ENCODE results near the gene ALDH2.

DNA sequence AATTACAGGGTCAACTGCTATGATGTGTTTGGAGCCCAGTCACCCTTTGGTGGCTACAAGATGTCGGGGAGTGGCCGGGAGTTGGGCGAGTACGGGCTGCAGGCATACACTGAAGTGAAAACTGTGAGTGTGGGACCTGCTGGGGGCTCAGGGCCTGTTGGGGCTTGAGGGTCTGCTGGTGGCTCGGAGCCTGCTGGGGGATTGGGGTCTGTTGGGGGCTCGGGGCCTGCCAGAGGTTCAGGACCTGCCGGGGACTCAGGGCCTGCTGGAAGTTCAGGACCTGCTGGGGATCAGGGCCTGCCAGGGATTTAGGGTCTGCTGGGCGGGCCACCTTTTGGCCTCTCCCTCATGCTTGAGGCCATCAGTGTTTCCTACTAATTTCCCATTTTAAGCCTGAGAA is 37.1 kb downstream of the ALDH2 start:
- TF ChIP-seq, protein P1, sequence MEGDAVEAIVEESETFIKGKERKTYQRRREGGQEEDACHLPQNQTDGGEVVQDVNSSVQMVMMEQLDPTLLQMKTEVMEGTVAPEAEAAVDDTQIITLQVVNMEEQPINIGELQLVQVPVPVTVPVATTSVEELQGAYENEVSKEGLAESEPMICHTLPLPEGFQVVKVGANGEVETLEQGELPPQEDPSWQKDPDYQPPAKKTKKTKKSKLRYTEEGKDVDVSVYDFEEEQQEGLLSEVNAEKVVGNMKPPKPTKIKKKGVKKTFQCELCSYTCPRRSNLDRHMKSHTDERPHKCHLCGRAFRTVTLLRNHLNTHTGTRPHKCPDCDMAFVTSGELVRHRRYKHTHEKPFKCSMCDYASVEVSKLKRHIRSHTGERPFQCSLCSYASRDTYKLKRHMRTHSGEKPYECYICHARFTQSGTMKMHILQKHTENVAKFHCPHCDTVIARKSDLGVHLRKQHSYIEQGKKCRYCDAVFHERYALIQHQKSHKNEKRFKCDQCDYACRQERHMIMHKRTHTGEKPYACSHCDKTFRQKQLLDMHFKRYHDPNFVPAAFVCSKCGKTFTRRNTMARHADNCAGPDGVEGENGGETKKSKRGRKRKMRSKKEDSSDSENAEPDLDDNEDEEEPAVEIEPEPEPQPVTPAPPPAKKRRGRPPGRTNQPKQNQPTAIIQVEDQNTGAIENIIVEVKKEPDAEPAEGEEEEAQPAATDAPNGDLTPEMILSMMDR (IDR thresholded peaks at IDR 0.05 in 2 of 3, conservative IDR thresholded peaks at IDR 0.05 in 1 of 3; ENCODE audit: control insufficient read depth in 2 of 3, extremely low read depth in 1 of 3, insufficient read depth in 1 of 3, low read depth in 3 of 3, low read length in 3 of 3) = no peak
- TF ChIP-seq CREM (IDR thresholded peaks at IDR 0.05; ENCODE audit: low read depth) = no peak
- TF ChIP-seq NR2C2 (IDR thresholded peaks at IDR 0.05; ENCODE audit: borderline replicate concordance, control insufficient read depth, insufficient read length, low read depth) = no peak
- TF ChIP-seq SPI1 (IDR thresholded peaks at IDR 0.05; ENCODE audit: borderline replicate concordance, insufficient read depth, low read depth, low read length) = no peak
- no peak for TF ChIP-seq BHLHE40 (IDR thresholded peaks at IDR 0.05; ENCODE audit: borderline replicate concordance in 1 of 2, low read depth in 2 of 2, low read length in 1 of 2)
- TF ChIP-seq FOXK2 (IDR thresholded peaks at IDR 0.05) = no peak
- TF ChIP-seq POLR2AphosphoS5 (IDR thresholded peaks at IDR 0.05; ENCODE audit: low read length) = no peak
- TF ChIP-seq NKRF (conservative IDR thresholded peaks at IDR 0.05) = no peak
- no peak for TF ChIP-seq TCF12 (IDR thresholded peaks at IDR 0.05; ENCODE audit: low read depth, low read length)
- no peak for TF ChIP-seq IRF4 (IDR thresholded peaks at IDR 0.05; ENCODE audit: low read depth, low read length)
- no peak for TF ChIP-seq REST (IDR thresholded peaks at IDR 0.05; ENCODE audit: low read depth, low read length)
- no peak for TF ChIP-seq SIX5 (IDR thresholded peaks at IDR 0.05; ENCODE audit: low read depth, low read length, severe bottlenecking)

All from GM12878 (cell line).